Common myeloid progenitor, CD34-positive (primary cell): ENCODE data around the gene TPSG1.
A peak's percentile ranks its signal among the peaks of the same experiment; 100 is the strongest.
"Not testable (repeated sequence)": the region's sequence is repeated elsewhere in the genome, so short reads cannot be mapped to it uniquely, and the experiment has no call there.

ENCODE experiments used
- CTCF ChIA-PET: fragments of 350-600 bp; sonication (Branson Sonifier 250); formaldehyde crosslinking; loops from one replicate; lab custom pipeline; 2021; ENCODE audit warnings: antibody characterized with exemption; lab: Charles Lee
- POLR2A ChIA-PET: fragments of 350-600 bp; sonication (Branson Sonifier 250); formaldehyde crosslinking; loops from one replicate; lab custom pipeline; 2021; ENCODE audit warnings: antibody characterized with exemption; lab: Charles Lee
- DNase-seq, 3 donors: peaks; one replicate each; pipeline versions ENCODE4 v3.0.0 to v3.0.0-alpha.2; 2013
- H3K27ac ChIP-seq, 2 experiments: 1 replicate in 1 of 2; 2 replicates in 1 of 2; pipeline ENCODE4 v1.7.0; 2013; ENCODE audit warnings: inconsistent platforms in 2 of 2, low read length in 2 of 2, mild to moderate bottlenecking in 2 of 2, low read depth in 1 of 2, moderate library complexity in 1 of 2; ENCODE audit not compliant: severe bottlenecking in 2 of 2, insufficient read depth in 1 of 2, poor library complexity in 1 of 2
- H3K27me3 ChIP-seq, 5 experiments: replicated peaks in 2 of 5; 1 replicate in 3 of 5; 2 replicates in 2 of 5; pipeline versions ENCODE4 v1.6.1 to v1.7.0; 2013; ENCODE audit warnings: low read length in 4 of 5, mild to moderate bottlenecking in 2 of 5, moderate library complexity in 2 of 5, inconsistent platforms in 1 of 5; ENCODE audit not compliant: insufficient read depth in 5 of 5, control insufficient read depth in 4 of 5
- H3K36me3 ChIP-seq, 4 experiments: 1 replicate in 2 of 4; 2 replicates in 2 of 4; pipeline versions ENCODE4 v1.6.1 to v1.7.0; 2013; ENCODE audit warnings: low read length in 3 of 4, control low read depth in 1 of 4, mild to moderate bottlenecking in 1 of 4; ENCODE audit not compliant: control insufficient read depth in 4 of 4, insufficient read depth in 4 of 4
- H3K4me1 ChIP-seq, 4 experiments: 1 replicate in 3 of 4; 2 replicates in 1 of 4; pipeline versions ENCODE4 v1.6.1 to v1.7.1; 2013; ENCODE audit warnings: low read length in 3 of 4, mild to moderate bottlenecking in 3 of 4, control low read depth in 1 of 4, inconsistent platforms in 1 of 4, moderate library complexity in 1 of 4; ENCODE audit not compliant: control insufficient read depth in 4 of 4, insufficient read depth in 4 of 4; ENCODE audit errors: control extremely low read depth in 1 of 4
- H3K4me3 ChIP-seq, 7 experiments: 1 replicate in 4 of 7; 2 replicates in 3 of 7; pipeline versions ENCODE4 v1.5.1 to v1.7.0; 2013; ENCODE audit warnings: mild to moderate bottlenecking in 7 of 7, low read length in 6 of 7, moderate library complexity in 6 of 7, inconsistent platforms in 2 of 7, low read depth in 2 of 7, control low read depth in 1 of 7; ENCODE audit not compliant: insufficient read depth in 4 of 7, control insufficient read depth in 1 of 7; ENCODE audit errors: extremely low read depth in 1 of 7
- H3K9me3 ChIP-seq, 5 experiments: 1 replicate in 4 of 5; 2 replicates in 1 of 5; pipeline versions ENCODE4 v1.6.1 to v1.7.1; 2013; ENCODE audit warnings: low read length in 4 of 5, mild to moderate bottlenecking in 2 of 5, inconsistent platforms in 1 of 5, low read depth in 1 of 5, moderate library complexity in 1 of 5; ENCODE audit not compliant: control insufficient read depth in 4 of 5, insufficient read depth in 2 of 5; ENCODE audit errors: control extremely low read depth in 1 of 5
- whole genome bisulfite sequencing: methylation state at CpG from one replicate; pipeline ENCODE4 v1.1.5; 2013; ENCODE audit not compliant: insufficient coverage; 5-methylcytosine and 5-hydroxymethylcytosine counted together

TPSG1 gene

DNA sequence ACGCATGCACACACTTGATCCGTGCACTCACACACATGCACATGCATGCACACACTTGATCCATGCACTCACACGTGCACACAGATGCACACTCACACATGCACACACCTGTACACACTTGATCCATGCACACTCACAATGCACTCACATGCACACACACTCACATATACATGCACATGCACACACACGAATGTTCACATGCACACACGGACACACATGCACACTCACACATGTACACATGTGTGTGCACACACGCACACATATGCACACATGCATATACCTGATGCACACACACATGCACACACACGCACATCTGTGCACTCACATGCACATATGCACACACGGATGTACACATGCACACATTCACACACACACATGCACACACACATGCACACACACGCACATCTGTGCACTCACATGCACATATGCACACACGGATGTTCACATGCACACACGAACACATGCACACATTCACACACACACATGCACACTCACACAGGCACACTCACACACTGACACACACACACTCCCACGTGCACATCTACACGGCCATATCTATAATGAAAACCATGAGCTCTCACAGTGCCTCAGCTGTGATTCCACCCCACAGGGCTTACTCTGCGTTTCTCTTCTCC is 23.0 kb upstream of the TPSG1 start:
- CTCF ChIA-PET, H3K27me3 ChIP-seq, H3K27ac ChIP-seq, H3K36me3 ChIP-seq, POLR2A ChIA-PET, H3K9me3 ChIP-seq, H3K4me3 ChIP-seq, DNase-seq: not testable (repeated sequence)
- H3K4me1 ChIP-seq = peaks cover 0 to 38% (median 14%) of the 10 kb centered on the region in 4 experiments
- 98% methylated on average over 10 of the region's 14 CpGs for WGBS

DNA sequence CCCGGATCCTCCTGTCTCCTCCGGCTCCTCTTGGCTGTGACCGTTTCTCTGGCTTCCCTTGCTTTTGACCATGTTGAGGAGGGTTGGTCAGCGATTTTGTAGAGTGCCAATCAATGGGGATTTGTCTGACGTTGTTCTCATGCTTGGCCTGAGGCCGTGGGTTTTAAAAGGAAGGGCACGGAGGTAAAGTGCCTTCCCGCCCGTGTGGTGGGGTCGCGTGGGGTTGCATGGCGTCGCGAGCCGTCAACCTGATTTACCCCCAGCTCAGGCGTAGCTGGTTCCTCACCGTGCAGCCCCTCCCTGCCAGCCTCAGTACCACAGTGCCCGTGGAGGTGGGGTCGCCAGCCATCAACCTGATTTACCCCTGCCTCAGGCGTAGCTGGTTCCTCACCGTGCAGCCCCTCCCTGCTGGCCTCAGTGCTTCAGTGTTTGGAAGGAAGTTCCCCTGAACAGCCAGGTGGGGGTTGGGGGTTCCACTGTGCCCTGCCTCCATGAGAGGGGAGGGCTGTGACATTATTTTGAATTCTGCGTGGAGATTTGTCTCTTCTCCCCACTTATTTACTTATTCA is 20.5 kb upstream of the TPSG1 start:
- Histone ChIP-seq H3K27me3 (peaks cover 0 to 5% (median 0%) of the 10 kb centered on the region in 5 experiments), H3K4me1 (peaks cover 0 to 38% (median 14%) of the 10 kb centered on the region in 4 experiments), H3K36me3 (no peaks in the 10 kb centered on the region), H3K4me3 (peak overlapping the region in 1 of 7 experiments; percentile 42), H3K9me3 (no peaks in the 10 kb centered on the region), H3K27ac (peak overlapping the region; percentile 59 to 81)
- 20% methylated on average over 16 of the region's 22 CpGs for WGBS
- ChIA-PET POLR2A (no interaction called here), CTCF (no interaction called here)
- peak in 2 of 3 donors; percentile 42 to 61 for DNase-seq

DNA sequence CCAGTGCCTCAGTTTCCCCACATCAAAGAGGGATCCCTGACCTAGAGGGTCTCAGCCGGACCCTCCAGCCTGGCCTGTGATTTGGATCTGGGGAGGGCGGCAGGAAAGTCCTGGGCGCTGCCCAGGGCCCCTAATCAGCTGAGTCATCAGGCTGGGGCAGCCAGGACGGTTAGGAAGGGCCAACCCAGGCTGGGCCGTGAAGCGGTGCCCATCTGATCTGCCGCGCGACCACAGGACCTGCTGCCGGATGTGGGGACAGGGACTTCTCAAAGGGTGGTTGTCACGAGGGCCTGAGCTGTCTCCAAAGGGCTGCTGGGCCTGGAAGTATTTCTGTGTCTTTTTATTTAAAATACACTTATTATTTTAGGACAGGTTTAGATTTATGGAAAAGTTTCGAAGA is 19.8 kb upstream of the TPSG1 start:
- CTCF ChIA-PET = no interaction called here
- peak overlapping the region in 2 of 7 experiments; percentile 11 to 39 for H3K4me3 ChIP-seq
- peaks cover 0 to 5% (median 0%) of the 10 kb centered on the region in 5 experiments for H3K27me3 ChIP-seq
- H3K9me3 ChIP-seq = no peaks in the 10 kb centered on the region
- H3K27ac ChIP-seq = peak overlapping the region; percentile 59 to 81
- DNase-seq = peak; percentile 50 to 94 (median 90)
- H3K4me1 ChIP-seq = peaks cover 0 to 41% (median 14%) of the 10 kb centered on the region in 4 experiments
- 0% methylated on average over 5 of the region's 12 CpGs for WGBS
- POLR2A ChIA-PET = no interaction called here
- no peaks in the 10 kb centered on the region for H3K36me3 ChIP-seq

DNA sequence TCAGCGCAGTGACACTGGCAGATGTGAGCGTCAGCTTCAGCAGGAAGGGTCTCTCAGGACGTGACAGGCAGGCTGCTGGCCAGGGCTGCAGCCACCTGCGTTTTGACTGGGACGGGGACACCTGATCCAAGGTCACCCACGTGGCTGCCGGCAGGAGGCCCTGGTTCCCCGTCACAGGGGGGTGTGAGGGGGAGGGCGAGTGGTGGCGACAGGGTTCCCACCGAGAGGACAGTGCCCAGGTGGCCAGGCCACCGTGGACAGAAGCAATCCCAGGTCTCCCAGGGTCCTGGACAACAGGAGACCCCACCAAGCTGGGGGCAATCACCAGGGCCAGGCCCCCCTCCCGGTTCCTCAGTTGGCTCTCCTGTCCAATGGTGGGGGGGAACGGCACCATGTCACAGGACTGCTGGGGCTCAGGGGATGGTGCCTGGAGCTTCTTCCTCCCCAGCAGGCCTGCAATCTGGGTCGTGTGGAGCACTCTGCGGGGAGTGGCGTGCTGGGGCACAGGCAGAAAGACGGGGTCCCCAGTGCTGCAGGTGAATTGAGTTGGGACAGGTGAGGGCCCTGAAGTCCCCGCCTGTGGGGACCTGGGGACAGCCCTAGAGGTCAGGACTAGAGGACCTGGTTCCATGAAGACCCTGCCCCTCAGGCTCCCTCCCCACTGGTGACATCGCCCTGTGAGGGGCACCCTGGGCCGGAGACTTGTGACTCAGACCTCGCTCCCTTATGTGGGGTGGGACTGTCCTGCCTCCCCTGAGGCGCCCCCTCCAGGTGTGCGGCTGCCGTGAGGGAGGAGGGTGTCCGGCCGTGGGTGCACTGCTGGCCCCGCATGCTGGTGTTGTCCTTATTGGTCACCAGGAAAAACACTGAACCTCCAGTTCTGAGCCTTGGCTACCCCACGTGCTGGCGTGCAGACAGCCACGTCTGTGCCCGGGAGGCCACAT is 19.1 kb upstream of the TPSG1 start:
- CTCF ChIA-PET, H3K27me3 ChIP-seq, H3K9me3 ChIP-seq, POLR2A ChIA-PET, H3K36me3 ChIP-seq, H3K4me3 ChIP-seq: not testable (repeated sequence)
- 69% methylated on average over 11 of the region's 32 CpGs for WGBS
- H3K27ac ChIP-seq = peak overlapping the region in 1 of 2 experiments; percentile 81
- DNase-seq = peak in 1 of 3 donors; percentile 33
- peaks cover 0 to 43% (median 14%) of the 10 kb centered on the region in 4 experiments for H3K4me1 ChIP-seq

DNA sequence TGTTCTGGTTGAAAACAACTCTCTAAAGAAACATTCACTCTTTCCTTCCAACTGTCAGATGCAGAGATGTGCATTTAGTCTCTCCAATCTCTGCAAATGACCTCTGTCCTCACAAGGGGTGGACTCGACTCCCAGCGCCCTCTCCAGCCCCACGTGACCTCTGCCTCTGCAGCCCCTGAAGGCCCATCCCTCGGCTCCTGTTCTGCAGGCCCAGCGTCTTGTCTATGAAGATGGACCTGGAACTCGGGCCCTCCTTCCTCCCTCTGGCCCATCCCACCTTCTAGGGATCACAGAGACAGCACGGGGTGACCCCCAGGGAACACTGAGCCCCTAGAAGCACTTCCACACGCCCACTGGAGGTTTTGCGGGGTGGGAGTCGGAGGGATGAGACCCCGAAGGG is 18.3 kb upstream of the TPSG1 start:
- H3K4me1 ChIP-seq = peaks cover 0 to 43% (median 14%) of the 10 kb centered on the region in 4 experiments
- CTCF ChIA-PET, H3K27ac ChIP-seq, POLR2A ChIA-PET, H3K36me3 ChIP-seq, H3K27me3 ChIP-seq, H3K4me3 ChIP-seq, H3K9me3 ChIP-seq, DNase-seq: not testable (repeated sequence)
- 100% methylated on average over 4 of the region's 11 CpGs for WGBS

DNA sequence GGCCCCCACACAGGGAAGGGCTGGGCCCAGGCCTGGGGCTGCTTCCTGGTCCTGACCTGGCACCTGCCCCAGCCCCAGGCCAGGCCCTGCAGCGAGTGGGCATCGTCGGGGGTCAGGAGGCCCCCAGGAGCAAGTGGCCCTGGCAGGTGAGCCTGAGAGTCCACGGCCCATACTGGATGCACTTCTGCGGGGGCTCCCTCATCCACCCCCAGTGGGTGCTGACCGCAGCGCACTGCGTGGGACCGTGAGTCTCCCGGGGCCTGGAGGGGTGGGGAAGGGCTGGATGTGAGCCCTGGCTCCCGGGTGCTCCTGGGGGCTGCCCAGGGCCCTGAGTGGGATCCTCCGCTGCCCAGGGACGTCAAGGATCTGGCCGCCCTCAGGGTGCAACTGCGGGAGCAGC is 16.0 kb upstream of the TPSG1 start:
- POLR2A ChIA-PET, H3K27ac ChIP-seq, DNase-seq, CTCF ChIA-PET, H3K36me3 ChIP-seq, H3K4me3 ChIP-seq, H3K9me3 ChIP-seq, H3K27me3 ChIP-seq: not testable (repeated sequence)
- WGBS = 83% methylated on average over 1 of the region's 15 CpGs
- peaks cover 0 to 30% (median 11%) of the 10 kb centered on the region in 4 experiments for H3K4me1 ChIP-seq
